ENCODE measurements around the gene TERT. TPM values are rescaled to one million over a fixed set of nuclear protein-coding genes. Genes with fewer than 3 reads are reported as not detected.

TERT gene
- total RNA-seq, 1 donor from 2014 or later: 2.4 TPM

- H3K9me3 ChIP-seq (ENCODE audit: low read depth): no peaks in the 10 kb centered on the region
- peaks cover 10% of the 10 kb centered on the region for H3K4me1 ChIP-seq
- H3F3A ChIP-seq (ENCODE audit: low read depth): peaks cover 10% of the 10 kb centered on the region
- peaks cover 43% of the 10 kb centered on the region for H3K27me3 ChIP-seq
- H3K36me3 ChIP-seq: no peaks in the 10 kb centered on the region
- Mint-ChIP-seq H3K36me3 (no peaks in the 10 kb centered on the region), H3K9me3 (no peaks in the 10 kb centered on the region), H3K27ac (no peak overlapping the region), H3K4me3 (peak overlapping the region; percentile 73), H3K27me3 (ENCODE audit: insufficient read depth, low read depth) (peaks cover 16% of the 10 kb centered on the region), H3K4me1 (peaks cover 3% of the 10 kb centered on the region)
- no peak overlapping the region for H3K27ac ChIP-seq
- DNase-seq (ENCODE audit: low spot score): no peak
- no peak overlapping the region for H3K9ac ChIP-seq
- peaks cover 6% of the 10 kb centered on the region for H4K20me1 ChIP-seq (ENCODE audit: low read depth)
- H2AFZ ChIP-seq (replicated peaks): peak overlapping the region; percentile 91
- no peak for TF ChIP-seq EZH2 (IDR thresholded peaks at IDR 0.05)
- TF ChIP-seq CTCF (IDR thresholded peaks at IDR 0.05): no peak
- TF ChIP-seq EZH2phosphoT487 (IDR thresholded peaks at IDR 0.05): no peak
- H3K79me2 ChIP-seq (ENCODE audit: low read depth): no peaks in the 10 kb centered on the region
- peak overlapping the region; percentile 85 for H3K4me2 ChIP-seq
- H3K4me3 ChIP-seq: peak overlapping the region; percentile 66
Observed at GRCh38 chr5:1295650-1296037, 776 bp upstream of the TERT start.

DNA sequence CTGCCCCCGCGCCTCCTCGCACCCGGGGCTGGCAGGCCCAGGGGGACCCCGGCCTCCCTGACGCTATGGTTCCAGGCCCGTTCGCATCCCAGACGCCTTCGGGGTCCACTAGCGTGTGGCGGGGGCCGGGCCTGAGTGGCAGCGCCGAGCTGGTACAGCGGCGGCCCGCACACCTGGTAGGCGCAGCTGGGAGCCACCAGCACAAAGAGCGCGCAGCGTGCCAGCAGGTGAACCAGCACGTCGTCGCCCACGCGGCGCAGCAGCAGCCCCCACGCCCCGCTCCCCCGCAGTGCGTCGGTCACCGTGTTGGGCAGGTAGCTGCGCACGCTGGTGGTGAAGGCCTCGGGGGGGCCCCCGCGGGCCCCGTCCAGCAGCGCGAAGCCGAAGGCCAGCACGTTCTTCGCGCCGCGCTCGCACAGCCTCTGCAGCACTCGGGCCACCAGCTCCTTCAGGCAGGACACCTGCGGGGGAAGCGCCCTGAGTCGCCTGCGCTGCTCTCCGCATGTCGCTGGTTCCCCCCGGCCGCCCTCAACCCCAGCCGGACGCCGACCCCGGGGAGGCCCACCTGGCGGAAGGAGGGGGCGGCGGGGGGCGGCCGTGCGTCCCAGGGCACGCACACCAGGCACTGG, 548 bp downstream of the TERT start:
- Mint-ChIP-seq H3K27ac (no peak overlapping the region), H3K4me1 (peaks cover 3% of the 10 kb centered on the region), H3K9me3 (no peaks in the 10 kb centered on the region), H3K27me3 (ENCODE audit: insufficient read depth, low read depth) (peaks cover 13% of the 10 kb centered on the region), H3K36me3 (no peaks in the 10 kb centered on the region), H3K4me3 (no peak overlapping the region)
- H3K79me2 ChIP-seq (ENCODE audit: low read depth): no peaks in the 10 kb centered on the region
- peak overlapping the region; percentile 85 for H3K4me2 ChIP-seq
- H3K4me3 ChIP-seq: peak overlapping the region; percentile 66
- TF ChIP-seq EZH2phosphoT487 (IDR thresholded peaks at IDR 0.05) (peak; percentile 0), CTCF (IDR thresholded peaks at IDR 0.05) (no peak)
- H3K9me3 ChIP-seq (ENCODE audit: low read depth): no peaks in the 10 kb centered on the region
- peak; percentile 64 for DNase-seq (ENCODE audit: low spot score)
- H3K36me3 ChIP-seq: no peaks in the 10 kb centered on the region
- H4K20me1 ChIP-seq (ENCODE audit: low read depth): peaks cover 6% of the 10 kb centered on the region
- H3K4me1 ChIP-seq: peaks cover 10% of the 10 kb centered on the region
- peaks cover 43% of the 10 kb centered on the region for H3K27me3 ChIP-seq
- H3K27ac ChIP-seq: no peak overlapping the region
- H3K9ac ChIP-seq: no peak overlapping the region
- H3F3A ChIP-seq (ENCODE audit: low read depth): peaks cover 10% of the 10 kb centered on the region
- peak overlapping the region; percentile 91 for H2AFZ ChIP-seq (replicated peaks)

DNA sequence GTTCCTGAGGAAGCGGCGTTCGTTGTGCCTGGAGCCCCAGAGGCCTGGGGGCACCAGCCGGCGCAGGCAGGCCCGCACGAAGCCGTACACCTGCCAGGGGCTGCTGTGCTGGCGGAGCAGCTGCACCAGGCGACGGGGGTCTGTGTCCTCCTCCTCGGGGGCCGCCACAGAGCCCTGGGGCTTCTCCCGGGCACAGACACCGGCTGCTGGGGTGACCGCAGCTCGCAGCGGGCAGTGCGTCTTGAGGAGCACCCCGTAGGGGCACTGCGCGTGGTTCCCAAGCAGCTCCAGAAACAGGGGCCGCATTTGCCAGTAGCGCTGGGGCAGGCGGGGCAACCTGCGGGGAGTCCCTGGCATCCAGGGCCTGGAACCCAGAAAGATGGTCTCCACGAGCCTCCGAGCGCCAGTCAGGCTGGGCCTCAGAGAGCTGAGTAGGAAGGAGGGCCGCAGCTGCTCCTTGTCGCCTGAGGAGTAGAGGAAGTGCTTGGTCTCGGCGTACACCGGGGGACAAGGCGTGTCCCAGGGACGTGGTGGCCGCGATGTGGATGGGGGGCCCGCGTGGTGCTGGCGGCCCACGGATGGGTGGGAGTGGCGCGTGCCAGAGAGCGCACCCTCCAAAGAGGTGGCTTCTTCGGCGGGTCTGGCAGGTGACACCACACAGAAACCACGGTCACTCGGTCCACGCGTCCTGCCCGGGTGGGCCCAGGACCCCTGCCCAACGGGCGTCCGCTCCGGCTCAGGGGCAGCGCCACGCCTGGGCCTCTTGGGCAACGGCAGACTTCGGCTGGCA, 1.3 kb downstream of the TERT start:
- Mint-ChIP-seq H3K9me3 (no peaks in the 10 kb centered on the region), H3K27me3 (ENCODE audit: insufficient read depth, low read depth) (peaks cover 13% of the 10 kb centered on the region), H3K4me1 (peaks cover 1% of the 10 kb centered on the region), H3K4me3 (peak overlapping the region; percentile 77), H3K27ac (no peak overlapping the region), H3K36me3 (no peaks in the 10 kb centered on the region)
- Histone ChIP-seq H3K27me3 (peaks cover 43% of the 10 kb centered on the region), H4K20me1 (ENCODE audit: low read depth) (peaks cover 6% of the 10 kb centered on the region), H3K4me2 (no peak overlapping the region), H3K9ac (no peak overlapping the region), H3F3A (ENCODE audit: low read depth) (peaks cover 10% of the 10 kb centered on the region), H3K36me3 (no peaks in the 10 kb centered on the region), H3K27ac (no peak overlapping the region), H3K4me3 (no peak overlapping the region), H3K9me3 (ENCODE audit: low read depth) (no peaks in the 10 kb centered on the region), H2AFZ (replicated peaks) (no peak overlapping the region), H3K4me1 (peaks cover 10% of the 10 kb centered on the region), H3K79me2 (ENCODE audit: low read depth) (no peaks in the 10 kb centered on the region)
- no peak for DNase-seq (ENCODE audit: low spot score)
- TF ChIP-seq EZH2phosphoT487 (IDR thresholded peaks at IDR 0.05) (no peak), CTCF (IDR thresholded peaks at IDR 0.05) (no peak), EZH2 (IDR thresholded peaks at IDR 0.05) (no peak)
